HG03460 (cell line): ENCODE data around the gene SNX14.

Experiments
- ATAC-seq: cut with Tn5 transposase; IDR thresholded peaks from one replicate; pipeline ENCODE4 v1.9.1; 2021; ENCODE audit not compliant: unreplicated experiment

Gene SNX14

GRCh38 chr6:85465762-85466161 is 127.9 kb downstream of the SNX14 start:
- no peak for ATAC-seq

GRCh38 chr6:85464722-85465150 is 128.9 kb downstream of the SNX14 start:
- no peak for ATAC-seq

GRCh38 chr6:85464260-85464644 is 129.4 kb downstream of the SNX14 start:
- no peak for ATAC-seq

GRCh38 chr6:85463621-85464259 is 129.9 kb downstream of the SNX14 start:
- no peak for ATAC-seq

- no peak for ATAC-seq
These were observed 131.0 kb downstream of the SNX14 start for GRCh38 chr6:85462673-85463072.

GRCh38 chr6:85461798-85462170 is 131.9 kb downstream of the SNX14 start:
- no peak for ATAC-seq

- ATAC-seq: peak; percentile 86
These were observed 132.5 kb downstream of the SNX14 start for GRCh38 chr6:85460921-85461797.

GRCh38 chr6:85460154-85460920 is 133.3 kb downstream of the SNX14 start:
- no peak for ATAC-seq

- no peak for ATAC-seq
These were observed 134.3 kb downstream of the SNX14 start for GRCh38 chr6:85459224-85459901.

- ATAC-seq: no peak
These were observed 134.9 kb downstream of the SNX14 start for GRCh38 chr6:85458782-85459181.

GRCh38 chr6:85458184-85458583 is 135.5 kb downstream of the SNX14 start:
- ATAC-seq: no peak

GRCh38 chr6:85456782-85457181 is 136.9 kb downstream of the SNX14 start:
- no peak for ATAC-seq
